ENCODE results near the gene ATXN1.

Gene ATXN1

GRCh38 chr6:16769986-16770376 is 8.7 kb upstream of the ATXN1 start:
- H3K4me1 ChIP-seq = no peaks in the 10 kb centered on the region
- no peak for DNase-seq

GRCh38 chr6:16769131-16769985 is 8.1 kb upstream of the ATXN1 start:
- Histone ChIP-seq H3K27me3 (no peaks in the 10 kb centered on the region), H3K4me1 (no peaks in the 10 kb centered on the region), H3K4me3 (ENCODE audit: low read depth, low read length) (no peak overlapping the region), H3K9me3 (no peaks in the 10 kb centered on the region), H3K36me3 (no peaks in the 10 kb centered on the region)
- TF ChIP-seq CTCF (IDR thresholded peaks at IDR 0.05; ENCODE audit: low read depth, low read length) = no peak
- DNase-seq = no peak

More at GRCh38 chr6:16769986-16770376, 8.7 kb upstream of the ATXN1 start:
- Histone ChIP-seq H3K27me3 (no peaks in the 10 kb centered on the region), H3K4me3 (ENCODE audit: low read depth, low read length) (no peak overlapping the region), H3K9me3 (no peaks in the 10 kb centered on the region), H3K36me3 (no peaks in the 10 kb centered on the region)
- TF ChIP-seq CTCF (IDR thresholded peaks at IDR 0.05; ENCODE audit: low read depth, low read length) = no peak

GRCh38 chr6:16768477-16768830 is 7.2 kb upstream of the ATXN1 start:
- H3K36me3 ChIP-seq = no peaks in the 10 kb centered on the region
- DNase-seq = no peak
- no peaks in the 10 kb centered on the region for H3K9me3 ChIP-seq
- no peak overlapping the region for H3K4me3 ChIP-seq (ENCODE audit: low read depth, low read length)
- no peaks in the 10 kb centered on the region for H3K27me3 ChIP-seq
- no peaks in the 10 kb centered on the region for H3K4me1 ChIP-seq
- TF ChIP-seq CTCF (IDR thresholded peaks at IDR 0.05; ENCODE audit: low read depth, low read length) = no peak

- Histone ChIP-seq H3K36me3 (no peaks in the 10 kb centered on the region), H3K9me3 (no peaks in the 10 kb centered on the region)
- no peak for DNase-seq
These were observed 6.7 kb upstream of the ATXN1 start for GRCh38 chr6:16767765-16768476.

GRCh38 chr6:16766836-16767745 is 5.8 kb upstream of the ATXN1 start:
- Histone ChIP-seq H3K4me3 (ENCODE audit: low read depth, low read length) (no peak overlapping the region), H3K4me1 (no peaks in the 10 kb centered on the region), H3K9me3 (no peaks in the 10 kb centered on the region), H3K27me3 (no peaks in the 10 kb centered on the region), H3K36me3 (no peaks in the 10 kb centered on the region)
- no peak for DNase-seq
- TF ChIP-seq CTCF (IDR thresholded peaks at IDR 0.05; ENCODE audit: low read depth, low read length) = no peak

More at GRCh38 chr6:16767765-16768476, 6.7 kb upstream of the ATXN1 start:
- TF ChIP-seq CTCF (IDR thresholded peaks at IDR 0.05; ENCODE audit: low read depth, low read length) = no peak
- Histone ChIP-seq H3K4me3 (ENCODE audit: low read depth, low read length) (no peak overlapping the region), H3K27me3 (no peaks in the 10 kb centered on the region), H3K4me1 (no peaks in the 10 kb centered on the region)
